NOMO-1 treated with DMSO at 0.1 percent for 48 hours (cell line): Measurements from ENCODE around the gene OS9.
"Not testable (repeated sequence)": the region's sequence is repeated elsewhere in the genome, so short reads cannot be mapped to it uniquely, and the experiment has no call there.

Experiments used
- DNase-seq: peaks from one replicate; lab custom pipeline; 2025; ENCODE audit not compliant: unreplicated experiment; lab: John Stamatoyannopoulos, UW

OS9 gene

DNA sequence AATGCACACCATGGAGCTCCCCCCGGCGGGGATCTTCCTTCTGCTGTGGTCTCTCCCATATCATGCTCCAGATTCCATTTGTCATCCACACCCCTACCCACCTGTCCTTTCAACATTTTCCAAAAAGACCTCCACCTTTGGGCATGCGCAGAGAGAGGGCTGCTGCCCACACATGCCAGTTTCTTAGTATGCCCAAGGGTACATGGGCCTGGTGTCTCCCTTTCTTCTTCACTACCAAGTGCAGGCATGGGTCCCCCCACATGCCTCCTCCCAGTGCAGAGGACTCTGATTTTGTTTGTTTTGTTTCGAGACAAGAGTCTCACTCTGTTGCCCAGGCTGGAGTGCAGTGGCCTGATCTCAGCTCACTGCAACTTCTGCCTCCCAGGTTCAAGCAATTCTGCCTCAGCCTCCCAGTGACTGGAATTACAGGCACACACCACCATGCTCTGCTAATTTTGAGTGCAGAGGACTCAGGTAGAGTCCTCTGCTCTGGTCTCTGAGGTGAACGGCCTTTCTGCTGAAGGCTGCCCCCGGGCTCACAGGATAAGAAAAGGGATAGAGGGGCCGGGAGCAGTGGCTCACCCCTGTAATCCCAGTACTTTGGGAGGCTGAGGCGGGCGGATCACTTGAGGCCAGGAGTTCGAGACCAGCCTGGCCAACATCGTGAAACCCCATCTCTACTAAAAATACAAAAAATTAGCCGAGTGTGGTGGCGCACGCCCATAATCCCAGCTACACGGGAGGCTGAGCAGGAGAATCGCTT is 28.1 kb downstream of the OS9 start:
- DNase-seq: not testable (repeated sequence)

DNA sequence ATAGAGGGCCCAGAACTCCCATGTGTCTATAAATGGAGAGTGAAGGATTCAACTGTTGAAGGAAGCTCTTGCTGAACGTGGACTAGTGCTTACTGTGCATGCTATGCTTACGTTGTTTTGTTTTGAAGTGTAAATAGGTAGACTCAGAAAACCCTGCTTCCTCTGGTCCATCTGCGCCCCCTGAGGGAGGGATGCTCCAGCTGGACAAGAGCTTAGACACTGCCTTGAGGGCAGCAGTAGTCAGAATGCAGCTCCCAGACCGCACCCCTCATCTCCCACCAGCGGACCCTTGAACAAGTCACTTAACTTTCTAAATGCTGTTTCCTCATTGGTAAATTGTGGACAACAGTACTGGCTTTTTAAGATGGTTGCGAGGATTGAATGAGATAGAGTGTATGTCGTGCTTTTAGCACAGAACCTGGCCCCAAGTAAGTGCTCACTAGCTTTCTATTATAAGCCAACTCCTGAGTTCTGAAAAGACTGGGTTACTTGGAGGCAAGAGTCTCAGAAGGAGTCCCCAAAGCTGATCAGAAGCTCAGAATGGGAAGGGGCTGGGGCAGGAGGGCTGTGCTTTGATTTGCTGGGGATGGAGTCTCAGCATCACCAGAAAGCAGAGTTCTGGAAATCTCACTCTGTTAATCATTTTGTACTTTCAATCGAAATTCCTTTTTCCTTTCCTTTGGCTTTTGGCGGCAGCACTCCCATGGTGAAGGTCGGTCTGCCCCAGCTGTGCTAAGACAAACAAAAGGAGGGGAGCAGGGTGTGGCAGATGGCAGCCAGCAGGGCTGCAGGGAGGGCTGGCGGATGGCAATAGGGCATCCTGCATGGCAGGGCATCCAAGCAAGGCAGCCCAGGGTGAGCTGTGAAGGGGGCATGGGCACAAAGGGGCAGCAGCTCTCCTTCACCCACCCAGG is 29.0 kb downstream of the OS9 start:
- no peak for DNase-seq

DNA sequence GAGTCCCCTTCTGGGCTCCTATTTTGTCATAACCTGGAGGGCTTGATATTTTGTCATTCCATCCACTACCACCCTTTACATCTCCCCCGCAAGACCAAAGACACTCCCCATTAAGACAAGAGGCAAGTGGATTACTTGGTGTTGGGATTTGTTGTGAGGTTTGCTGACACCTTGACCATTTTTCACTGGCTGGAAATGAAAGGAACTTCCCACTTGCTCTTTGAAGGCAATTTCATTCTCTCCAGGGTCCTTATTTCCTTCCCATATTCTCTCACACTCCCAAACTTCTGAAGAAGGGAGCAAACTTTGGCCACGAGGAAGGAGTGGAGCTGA is 29.7 kb downstream of the OS9 start:
- no peak for DNase-seq

DNA sequence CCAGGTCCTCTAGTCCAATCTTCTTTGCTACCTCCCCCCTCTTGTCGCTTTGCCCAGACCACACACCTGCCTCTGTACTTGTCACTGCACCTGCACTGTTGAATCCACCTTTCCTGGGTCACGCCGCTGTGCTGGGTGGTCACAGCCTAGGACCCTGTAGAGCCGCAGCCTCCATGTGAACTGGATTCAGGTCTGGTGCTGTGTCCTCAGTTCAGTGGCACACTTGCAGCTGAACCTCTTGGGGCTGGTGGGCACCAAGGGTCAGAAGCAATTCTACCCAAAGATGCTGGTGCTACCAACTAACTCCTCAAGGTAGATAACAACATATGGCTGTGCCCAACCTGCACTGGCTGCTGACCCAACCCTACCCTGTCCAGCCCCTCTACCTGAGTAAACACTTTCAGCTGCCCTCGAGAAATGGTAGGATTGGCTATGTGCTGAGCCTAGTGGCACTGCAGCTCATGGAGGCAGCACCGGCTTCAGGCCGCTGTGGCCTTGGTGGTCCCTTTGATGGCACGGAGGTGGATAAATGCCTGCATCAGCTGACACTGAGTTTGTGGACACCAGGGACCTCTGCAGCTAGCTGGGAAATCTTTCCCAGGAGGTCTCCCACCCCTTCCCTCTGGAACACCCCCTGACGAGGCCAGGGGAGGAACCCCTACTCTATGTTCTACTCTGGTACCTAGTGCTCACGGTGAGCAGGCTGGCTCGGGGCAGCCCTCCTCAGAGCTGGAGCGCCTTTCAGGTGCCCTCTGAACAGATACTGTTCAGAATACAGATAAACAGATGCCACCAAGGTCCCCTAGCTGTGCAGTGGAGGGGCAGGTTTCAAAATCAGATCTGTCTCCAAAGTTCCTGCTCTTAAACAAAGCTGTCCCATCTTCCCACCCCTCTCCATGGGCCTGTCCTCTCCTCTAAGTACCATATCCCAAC is 30.3 kb downstream of the OS9 start:
- DNase-seq: no peak

DNA sequence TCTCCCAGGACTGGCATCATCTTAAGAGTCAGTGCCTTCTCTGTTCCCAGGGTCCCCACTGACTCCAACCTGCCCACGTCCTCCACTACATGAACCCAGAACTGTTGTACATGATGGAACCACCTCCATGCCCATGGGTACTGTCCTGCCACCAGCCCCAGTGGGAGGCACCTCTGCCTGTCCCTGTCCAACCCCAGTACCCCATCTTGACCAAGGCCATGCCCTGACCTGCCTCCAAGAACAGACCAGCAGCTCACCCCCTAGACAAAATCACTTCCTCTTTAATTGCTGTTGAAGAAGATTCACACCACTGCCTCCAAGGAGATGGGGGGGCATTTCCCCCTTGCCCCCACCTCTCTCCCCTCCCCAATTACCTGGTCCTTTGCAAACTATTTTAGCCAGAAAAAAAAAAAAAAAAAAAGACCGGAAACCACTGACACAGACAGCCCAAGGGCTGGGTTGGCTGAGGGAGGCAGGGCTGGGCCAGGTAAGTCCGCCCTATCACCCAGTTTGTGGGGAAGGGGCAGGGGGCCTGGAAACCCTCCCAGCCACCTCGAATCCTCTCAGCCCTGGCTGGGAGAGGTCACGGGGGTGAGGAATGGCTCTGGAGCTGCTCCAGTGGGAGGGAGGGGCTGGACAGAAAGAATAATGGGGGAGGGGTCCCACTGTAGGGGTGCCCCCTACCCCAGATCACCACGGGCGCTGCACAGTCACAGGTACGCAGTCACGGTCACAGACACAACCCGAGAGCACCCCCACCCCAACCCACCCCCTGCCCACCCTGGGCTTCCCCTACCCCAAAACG is 31.2 kb downstream of the OS9 start:
- DNase-seq: no peak

DNA sequence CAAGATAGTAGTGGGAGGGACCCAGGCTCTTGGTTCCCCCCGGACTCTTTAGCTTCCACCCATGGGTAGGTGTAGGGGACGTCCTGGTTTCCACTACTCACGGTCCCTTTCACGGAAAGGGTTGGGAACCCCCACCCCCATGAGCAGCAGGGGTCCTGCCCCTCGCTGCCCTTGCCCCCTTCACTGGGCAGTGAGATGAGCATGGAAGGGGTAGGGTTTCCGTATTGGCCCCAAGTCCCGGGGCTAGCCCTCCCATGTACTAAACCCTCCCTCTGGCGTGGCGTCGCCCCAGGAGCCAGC is 31.9 kb downstream of the OS9 start:
- DNase-seq: no peak

DNA sequence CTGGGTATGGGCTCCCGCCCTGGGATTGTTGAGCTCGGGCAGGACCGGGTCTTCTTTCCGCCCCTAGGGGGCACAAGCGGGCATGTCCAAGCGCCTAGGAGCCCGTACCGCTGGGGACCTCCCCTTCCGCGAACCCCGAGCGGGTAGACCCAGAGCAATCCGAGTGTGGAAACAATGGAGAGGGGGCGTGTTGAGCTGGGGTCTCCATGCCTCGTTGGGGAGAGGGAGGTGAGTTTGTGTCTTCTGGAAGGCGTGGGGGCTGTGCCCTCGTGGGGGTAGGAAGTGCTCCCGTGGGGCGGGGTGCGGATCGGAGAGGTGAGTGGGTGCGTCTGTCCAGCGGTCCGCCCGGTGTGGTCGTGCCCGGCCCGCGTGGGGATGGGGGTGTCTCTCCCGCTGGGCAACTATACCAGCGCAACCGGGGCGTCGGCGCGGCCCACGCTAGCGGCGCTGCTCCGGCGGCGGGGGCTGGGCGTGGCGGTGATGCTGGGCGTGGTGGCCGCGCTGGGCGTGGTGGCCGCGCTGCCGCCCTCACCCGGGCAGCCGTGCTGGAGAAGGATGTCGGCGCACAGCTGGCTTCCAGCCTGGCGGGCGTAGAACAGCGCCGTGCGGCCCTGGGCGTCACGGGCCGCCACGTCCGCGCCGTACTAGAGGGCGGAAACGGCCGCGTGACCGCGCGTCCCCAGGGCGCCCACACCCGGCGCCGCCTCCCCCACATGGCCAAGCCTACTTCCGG is 32.4 kb downstream of the OS9 start:
- no peak for DNase-seq

DNA sequence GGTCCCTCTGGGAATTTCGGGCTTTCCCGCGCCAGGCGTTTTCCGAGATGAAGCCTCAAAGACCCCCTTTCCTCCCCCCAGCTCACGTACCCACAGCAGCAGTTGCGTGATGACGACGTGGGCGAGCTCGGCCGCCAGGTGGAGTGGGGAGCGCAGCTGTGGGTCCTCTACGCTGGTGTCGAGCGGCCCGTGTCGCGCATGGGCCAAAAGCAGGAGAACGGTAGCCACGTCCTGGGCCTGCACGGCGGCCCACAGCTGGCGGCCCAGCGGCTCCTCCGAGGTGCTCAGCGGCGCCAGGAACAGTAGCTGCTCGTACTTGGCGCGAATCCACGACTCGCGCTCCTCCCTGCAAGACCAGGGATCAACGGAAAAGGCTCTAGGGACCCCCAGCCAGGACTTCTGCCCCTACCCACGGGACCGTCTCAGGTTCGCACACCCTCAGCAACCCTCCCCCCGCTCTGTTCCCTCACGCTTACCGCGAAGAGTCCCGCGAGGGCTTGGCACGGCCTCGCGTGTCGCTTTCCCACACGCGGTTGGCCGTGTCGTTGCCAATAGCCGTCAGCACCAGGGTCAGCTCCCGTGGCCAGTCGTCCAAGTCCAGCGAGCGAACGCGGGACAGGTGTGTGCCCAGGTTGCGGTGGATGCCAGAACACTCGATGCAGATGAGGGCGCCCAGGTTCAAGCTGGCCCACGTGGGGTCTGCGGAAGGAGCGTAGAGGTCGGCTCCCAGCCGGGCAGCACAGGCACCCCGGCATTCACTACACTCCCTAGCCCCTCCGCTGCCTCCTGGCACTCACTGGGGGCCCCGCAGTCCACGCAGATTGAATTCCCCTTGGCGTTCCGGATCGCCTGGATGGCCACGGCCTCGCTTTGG is 33.2 kb downstream of the OS9 start:
- DNase-seq: no peak

DNA sequence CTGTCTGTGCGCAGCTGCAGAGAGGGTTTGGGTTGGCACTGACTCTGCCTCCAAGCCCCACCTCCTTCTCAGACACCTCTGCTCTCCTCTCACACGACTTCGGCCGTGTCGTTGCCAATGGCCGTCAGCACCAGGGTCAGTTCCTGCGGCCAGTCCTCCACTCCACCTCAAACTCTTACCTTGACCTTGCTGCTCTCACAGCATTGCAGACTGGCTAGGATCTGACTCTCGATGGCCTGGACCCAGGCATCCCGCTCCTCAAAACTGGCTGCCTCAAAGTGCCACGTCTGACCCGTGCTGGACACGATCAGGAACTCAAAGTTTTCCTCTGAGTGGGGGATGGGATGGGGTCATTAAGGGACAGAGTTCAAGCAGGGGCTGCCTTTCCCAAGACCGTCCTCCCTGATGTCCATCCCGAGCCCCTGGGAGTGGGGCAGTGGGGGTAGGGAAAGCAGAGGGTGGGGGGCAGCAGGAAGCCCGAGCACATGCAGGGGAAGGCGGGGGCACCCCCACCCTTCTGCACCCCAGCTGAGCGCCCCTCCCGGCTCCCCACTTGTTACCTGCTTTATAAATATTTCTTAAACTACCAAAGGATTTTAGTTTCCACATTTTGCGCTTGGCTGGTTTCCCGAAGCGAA is 33.9 kb downstream of the OS9 start:
- DNase-seq: no peak

DNA sequence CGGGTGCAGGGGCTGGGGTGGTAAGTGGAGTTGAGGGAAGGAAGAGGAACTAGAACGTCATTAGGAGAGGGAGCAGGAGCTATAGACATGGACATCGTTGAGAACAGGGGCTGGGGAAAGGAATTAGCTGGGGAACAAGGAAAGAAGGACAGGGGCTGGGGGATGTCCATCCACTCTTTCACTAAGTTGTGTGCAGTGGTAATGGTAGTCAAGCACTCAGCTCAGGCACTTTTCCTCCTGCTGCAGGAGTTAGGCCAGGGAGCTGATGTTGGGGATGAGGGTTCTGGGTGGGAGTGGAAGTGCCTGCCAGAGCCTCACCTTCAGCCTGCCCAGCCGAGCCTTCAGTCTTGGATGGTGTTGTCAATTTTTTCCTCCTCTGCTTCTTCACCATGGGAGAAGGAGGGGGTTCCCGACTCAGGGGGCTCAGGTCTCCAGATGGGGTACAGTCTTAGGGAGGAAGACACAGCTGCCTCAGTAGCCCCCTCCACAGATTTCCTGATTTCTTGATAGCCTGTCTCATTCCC is 35.5 kb downstream of the OS9 start:
- no peak for DNase-seq

DNA sequence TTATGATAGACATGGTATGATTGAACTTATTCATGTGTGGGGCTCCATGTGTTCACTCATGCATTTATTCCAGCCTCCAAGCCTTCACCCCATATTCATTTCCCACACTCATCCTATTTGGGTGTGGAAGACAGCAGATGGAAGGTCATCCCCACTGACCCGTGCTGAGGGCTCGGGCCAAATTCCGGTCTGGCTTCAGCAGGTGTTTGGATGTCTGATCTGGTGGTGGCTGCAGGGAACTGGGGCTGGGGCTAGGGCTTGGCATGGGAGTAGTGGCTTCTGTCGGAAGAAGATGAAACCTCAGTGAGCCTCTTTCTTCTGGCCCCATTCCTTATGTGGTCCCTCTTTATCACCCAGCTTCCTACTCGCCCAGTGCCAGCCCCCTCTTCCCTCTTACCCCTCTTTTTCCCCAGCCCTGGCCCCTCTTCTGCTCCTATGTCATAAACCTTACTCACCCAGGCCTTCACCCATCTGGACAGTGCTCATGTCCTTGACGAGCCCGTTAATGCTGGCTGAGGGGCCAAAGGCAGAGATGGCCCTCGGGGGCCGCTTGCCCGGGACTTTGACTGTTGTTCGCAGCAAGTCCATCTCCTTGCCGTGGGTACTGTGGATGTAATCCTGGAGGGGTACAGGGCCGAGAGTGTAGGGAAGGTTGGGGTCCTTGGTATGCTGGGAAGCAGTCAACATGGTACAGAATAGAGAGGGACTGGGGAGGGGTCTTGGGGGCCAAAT is 36.6 kb downstream of the OS9 start:
- DNase-seq: no peak

DNA sequence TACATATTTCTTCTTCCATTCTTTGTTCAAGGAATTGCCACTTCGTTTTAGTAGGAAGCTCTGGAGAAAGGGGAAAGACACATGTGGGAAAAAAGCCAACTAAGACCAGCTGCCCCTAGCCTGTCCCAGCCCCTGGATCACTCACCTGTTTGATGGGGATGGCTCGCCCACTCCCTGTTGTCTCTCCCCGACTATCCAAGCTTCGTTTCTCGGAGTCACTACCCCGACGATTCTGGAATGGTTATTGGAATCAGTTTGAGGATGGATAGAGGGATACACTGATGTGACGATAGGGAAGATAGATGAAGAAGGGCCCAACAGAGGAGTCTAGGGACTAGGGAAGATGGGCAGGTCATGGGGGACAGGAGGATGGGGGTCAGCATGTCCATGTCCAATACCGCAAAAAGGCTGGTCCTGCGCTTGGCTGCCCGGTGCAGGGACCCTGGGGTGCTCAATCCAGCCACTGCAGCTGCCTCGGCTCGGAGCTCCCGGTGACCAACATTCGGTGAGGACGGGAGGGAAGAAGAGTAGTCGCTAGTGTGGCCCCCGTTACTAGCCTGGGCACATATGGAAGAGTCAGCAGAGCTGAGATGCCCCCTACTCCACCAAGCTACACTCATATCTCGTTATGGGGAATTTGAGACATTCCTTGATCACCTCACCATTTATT is 37.6 kb downstream of the OS9 start:
- DNase-seq: no peak

DNA sequence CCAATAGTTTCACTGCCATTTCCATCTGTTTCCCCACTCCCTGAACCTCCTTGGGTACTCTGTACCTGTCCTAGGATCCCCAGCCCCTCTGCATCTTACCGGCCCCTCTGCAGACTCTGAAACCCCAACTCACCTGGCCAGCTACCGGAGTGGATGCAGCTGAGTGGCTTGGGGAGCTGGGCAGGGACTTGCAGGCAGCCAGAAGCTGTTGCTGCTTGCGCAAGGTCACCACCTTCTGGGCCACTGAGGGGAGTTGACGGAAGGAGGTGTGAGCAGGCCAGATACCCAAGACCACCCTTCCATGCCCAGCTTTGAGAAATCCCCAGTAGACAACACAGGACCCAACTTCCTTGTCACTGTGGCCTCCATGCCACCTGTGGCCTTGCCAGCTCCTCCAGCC is 38.3 kb downstream of the OS9 start:
- no peak for DNase-seq

DNA sequence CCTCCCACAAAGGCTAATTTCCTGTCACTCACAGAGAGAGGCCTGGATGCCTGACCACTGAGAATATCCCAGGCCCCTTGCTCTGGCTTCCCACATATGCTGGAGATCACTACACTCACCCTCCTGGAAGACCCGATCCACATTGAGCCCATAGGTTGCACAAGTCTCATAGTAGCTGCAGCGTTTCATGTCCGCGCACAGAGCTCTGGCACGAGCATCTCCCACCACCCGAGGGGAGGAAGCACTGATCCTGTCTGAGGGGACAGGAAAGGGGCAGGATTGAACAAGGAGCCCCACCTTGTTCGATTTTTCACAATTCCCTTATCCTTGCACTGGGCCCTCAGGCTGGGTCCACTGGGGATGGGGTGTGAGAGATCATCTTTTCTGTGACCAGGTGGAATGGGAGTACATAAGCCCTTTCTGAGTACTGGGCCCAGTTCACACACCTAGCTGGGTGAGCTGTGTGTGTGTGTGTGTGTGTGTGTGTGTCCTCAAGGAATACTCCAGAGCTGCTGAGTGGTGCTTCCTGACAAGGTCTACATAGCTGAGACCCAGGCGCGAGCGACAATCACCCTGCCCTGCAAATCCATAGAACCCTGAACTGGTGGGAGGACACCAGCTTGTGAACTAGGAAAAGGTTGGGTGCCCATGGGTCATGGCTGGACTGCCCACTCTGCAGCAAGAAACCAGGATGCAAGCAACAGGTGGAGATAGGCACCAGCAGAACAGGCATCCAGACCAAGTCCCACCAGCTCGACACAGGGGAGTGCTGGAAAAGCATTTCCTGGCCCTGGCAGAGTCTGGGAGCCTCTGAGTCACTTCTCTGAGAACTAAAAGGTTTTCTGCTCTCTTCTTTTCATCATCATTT is 39.0 kb downstream of the OS9 start:
- DNase-seq: no peak

DNA sequence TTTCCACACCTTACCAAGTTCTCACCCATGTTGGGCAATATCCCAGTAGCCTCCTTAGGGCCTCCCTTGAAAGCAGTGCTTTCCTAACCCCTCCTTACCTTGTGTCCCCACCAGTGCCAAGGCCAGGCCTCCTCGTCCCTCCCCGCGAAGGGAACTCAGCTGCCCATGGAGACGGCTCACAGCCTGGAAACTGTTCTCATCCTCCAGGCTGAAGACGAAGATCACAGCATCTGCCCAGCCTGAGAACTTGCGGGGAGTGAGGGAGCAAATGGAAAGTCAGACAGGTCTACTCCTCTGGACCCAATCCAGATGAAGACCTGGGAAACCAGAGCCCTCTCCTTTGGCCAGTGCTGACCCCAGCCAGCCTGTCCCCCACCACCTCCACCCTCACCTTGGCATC is 40.0 kb downstream of the OS9 start:
- no peak for DNase-seq

DNA sequence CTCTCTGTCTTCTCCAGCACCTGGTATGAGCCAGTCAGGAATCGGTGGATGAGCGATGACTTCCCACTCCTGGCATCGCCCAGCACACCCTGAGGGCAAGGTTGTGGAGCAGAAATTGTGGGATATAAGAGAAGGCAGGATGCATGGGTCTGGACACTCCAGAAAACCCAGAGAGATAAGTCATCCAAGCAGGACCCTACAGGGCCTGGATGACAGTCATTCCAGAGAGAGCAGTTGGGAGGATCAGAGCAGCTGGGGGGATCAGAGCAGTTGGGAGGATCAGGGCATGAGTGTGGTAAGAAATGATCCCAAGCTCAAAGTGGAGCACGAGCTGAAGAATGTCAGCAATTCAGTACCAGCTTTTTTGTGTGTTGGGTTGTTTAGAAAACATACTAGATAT is 40.7 kb downstream of the OS9 start:
- DNase-seq: no peak
